HG02763 (cell line): ENCODE results near the gene CMC1.
A peak's percentile ranks its signal among the peaks of the same experiment; 100 is the strongest.

Experiments used
- ATAC-seq: cut with Tn5 transposase; IDR thresholded peaks from one replicate; pipeline ENCODE4 v1.9.1; 2021; ENCODE audit warnings: mild to moderate bottlenecking, moderate library complexity; ENCODE audit not compliant: unreplicated experiment

Gene CMC1

GRCh38 chr3:28295898-28296490, 54.6 kb downstream of the CMC1 start:
- ATAC-seq, result no peak

GRCh38 chr3:28299705-28300104, 58.3 kb downstream of the CMC1 start:
- ATAC-seq, result no peak

GRCh38 chr3:28300345-28300962, 59.0 kb downstream of the CMC1 start:
- no peak for ATAC-seq

- no peak for ATAC-seq
These were observed 60.3 kb downstream of the CMC1 start for GRCh38 chr3:28301688-28302087.

GRCh38 chr3:28308196-28308595, 66.8 kb downstream of the CMC1 start:
- ATAC-seq, result no peak

- ATAC-seq, result no peak
These were observed 74.3 kb downstream of the CMC1 start for GRCh38 chr3:28315711-28316110.

GRCh38 chr3:28316226-28316625, 74.8 kb downstream of the CMC1 start:
- no peak for ATAC-seq

- ATAC-seq, result peak; percentile 84
These were observed 76.1 kb downstream of the CMC1 start for GRCh38 chr3:28317438-28318022.

- ATAC-seq, result no peak
These were observed 79.6 kb downstream of the CMC1 start for GRCh38 chr3:28320981-28321380.

GRCh38 chr3:28322464-28322863, 81.0 kb downstream of the CMC1 start:
- ATAC-seq, result no peak

- ATAC-seq, result peak; percentile 80
These were observed 85.1 kb downstream of the CMC1 start for GRCh38 chr3:28326458-28326926.

- no peak for ATAC-seq
These were observed 87.1 kb downstream of the CMC1 start for GRCh38 chr3:28328188-28329151.

- ATAC-seq, result no peak
These were observed 93.1 kb downstream of the CMC1 start for GRCh38 chr3:28334552-28334951.

GRCh38 chr3:28335246-28335645, 93.8 kb downstream of the CMC1 start:
- no peak for ATAC-seq

- ATAC-seq, result no peak
These were observed 95.8 kb downstream of the CMC1 start for GRCh38 chr3:28337230-28337629.

- ATAC-seq, result no peak
These were observed 101.7 kb downstream of the CMC1 start for GRCh38 chr3:28343144-28343543.

- ATAC-seq, result no peak
These were observed 104.3 kb downstream of the CMC1 start for GRCh38 chr3:28345690-28346089.

- ATAC-seq, result no peak
These were observed 106.2 kb downstream of the CMC1 start for GRCh38 chr3:28347374-28348264.

- ATAC-seq, result no peak
These were observed 106.8 kb downstream of the CMC1 start for GRCh38 chr3:28348265-28348628.
